Measurements from ENCODE around the gene LRMDA. TPM values are rescaled to one million over a fixed set of nuclear protein-coding genes. Genes with fewer than 3 reads are reported as not detected.

Gene LRMDA
- total RNA-seq, 4 donors from 2014 or later = 1.5 to 15.7 (median 4.6) TPM

DNA sequence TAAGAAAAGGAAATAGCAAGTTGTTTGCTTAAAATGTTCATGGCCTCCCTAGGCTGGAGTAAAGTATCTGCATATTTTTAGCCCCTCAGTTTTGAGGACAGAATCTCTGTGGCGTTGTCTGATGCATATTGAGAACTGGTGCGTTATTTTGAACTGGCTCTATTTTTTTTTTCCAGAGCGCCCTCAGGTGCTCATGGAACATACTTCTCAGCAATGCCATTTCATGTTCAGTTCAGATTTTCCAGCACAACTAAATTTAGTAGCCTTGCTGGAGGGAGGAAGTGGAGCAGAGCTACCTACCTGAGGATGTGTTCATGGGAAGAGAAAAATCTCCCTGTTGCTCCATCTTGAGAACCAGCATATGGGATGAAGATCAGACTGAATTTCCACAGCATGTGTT lies 870.5 kb downstream of the LRMDA start:
- peaks cover 0 to 5% of the 10 kb centered on the region in 2 donors for H3K4me1 ChIP-seq
- no peak for DNase-seq
- no peaks in the 10 kb centered on the region for H3K9me3 ChIP-seq
- intact Hi-C loops (cut with DNase I; ENCODE audit: low total_unique reads) = loop anchor here (10.0 kb wide), 1 partner anchor 907 kb away; no protein-coding TSS in a partner anchor
- no peak overlapping the region for H3K4me3 ChIP-seq
- no peaks in the 10 kb centered on the region for H3K27me3 ChIP-seq
- peak overlapping the region in 1 of 2 donors; percentile 42 for H3K27ac ChIP-seq
- no peaks in the 10 kb centered on the region for H3K36me3 ChIP-seq
- no peak for TF ChIP-seq POLR2A (IDR thresholded peaks at IDR 0.05)
- TF ChIP-seq, protein P1, sequence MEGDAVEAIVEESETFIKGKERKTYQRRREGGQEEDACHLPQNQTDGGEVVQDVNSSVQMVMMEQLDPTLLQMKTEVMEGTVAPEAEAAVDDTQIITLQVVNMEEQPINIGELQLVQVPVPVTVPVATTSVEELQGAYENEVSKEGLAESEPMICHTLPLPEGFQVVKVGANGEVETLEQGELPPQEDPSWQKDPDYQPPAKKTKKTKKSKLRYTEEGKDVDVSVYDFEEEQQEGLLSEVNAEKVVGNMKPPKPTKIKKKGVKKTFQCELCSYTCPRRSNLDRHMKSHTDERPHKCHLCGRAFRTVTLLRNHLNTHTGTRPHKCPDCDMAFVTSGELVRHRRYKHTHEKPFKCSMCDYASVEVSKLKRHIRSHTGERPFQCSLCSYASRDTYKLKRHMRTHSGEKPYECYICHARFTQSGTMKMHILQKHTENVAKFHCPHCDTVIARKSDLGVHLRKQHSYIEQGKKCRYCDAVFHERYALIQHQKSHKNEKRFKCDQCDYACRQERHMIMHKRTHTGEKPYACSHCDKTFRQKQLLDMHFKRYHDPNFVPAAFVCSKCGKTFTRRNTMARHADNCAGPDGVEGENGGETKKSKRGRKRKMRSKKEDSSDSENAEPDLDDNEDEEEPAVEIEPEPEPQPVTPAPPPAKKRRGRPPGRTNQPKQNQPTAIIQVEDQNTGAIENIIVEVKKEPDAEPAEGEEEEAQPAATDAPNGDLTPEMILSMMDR (IDR thresholded peaks at IDR 0.05) = no peak

DNA sequence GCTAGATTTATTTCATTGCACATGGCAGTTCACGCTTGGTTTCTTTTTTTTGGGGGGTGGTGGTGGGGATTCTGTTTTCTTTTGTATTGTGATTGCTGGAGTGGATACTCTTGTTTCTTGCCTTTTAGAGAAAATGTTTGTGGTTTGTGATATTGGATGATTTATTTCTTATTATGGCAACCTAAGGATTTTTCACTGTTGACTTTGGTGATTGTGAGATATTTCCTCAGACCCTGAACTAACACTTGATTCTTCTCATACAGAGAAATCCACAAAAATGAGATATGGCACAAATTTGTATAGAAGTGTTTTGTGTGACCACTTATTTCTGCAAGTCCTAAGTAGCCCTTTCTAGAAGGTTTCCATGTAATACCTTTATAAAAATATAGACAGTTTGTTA lies 871.1 kb downstream of the LRMDA start:
- Histone ChIP-seq H3K27ac (peak overlapping the region in 1 of 2 donors; percentile 42), H3K4me3 (no peak overlapping the region), H3K9me3 (no peaks in the 10 kb centered on the region), H3K36me3 (no peaks in the 10 kb centered on the region), H3K27me3 (no peaks in the 10 kb centered on the region), H3K4me1 (peaks cover 0 to 5% of the 10 kb centered on the region in 2 donors)
- TF ChIP-seq POLR2A (IDR thresholded peaks at IDR 0.05) = no peak
- TF ChIP-seq, protein P1 (IDR thresholded peaks at IDR 0.05) = no peak
- DNase-seq = no peak
- intact Hi-C loops (cut with DNase I; ENCODE audit: low total_unique reads) = loop anchor here (10.0 kb wide), 1 partner anchor 908 kb away; no protein-coding TSS in a partner anchor

DNA sequence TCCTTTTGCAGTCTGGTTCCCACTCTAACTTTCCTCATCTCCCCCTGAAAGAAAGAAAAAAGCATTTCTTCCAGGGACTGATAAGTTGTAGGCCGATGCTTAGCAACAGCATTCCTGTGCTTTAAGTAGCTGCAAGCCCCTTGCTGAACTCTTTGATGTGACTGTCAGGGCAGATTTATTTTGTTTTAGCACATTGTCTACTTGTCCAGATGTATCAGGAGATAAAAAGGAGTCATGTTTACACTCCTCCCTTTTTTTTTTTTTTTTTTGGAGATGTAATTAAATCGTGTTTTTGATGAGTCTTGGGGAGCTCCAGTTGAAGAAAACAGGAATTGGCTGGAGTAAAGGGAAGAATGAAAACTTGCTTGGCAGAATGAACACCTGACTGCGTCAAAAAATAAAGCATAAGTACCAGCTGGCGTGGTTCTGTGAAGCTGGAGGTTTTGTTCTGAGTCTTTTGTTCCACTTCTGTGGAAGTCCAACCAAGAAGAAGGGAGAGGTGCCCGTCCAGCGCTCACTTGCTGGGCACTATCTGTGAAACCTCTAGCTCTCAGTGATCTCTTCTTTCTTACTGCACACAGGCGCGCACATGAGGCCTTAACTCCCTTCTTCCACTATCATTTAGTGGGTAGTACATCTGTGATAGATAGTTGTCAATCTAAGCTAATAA lies 871.7 kb downstream of the LRMDA start:
- Histone ChIP-seq H3K36me3 (no peaks in the 10 kb centered on the region), H3K27ac (peak overlapping the region; percentile 42 to 60), H3K27me3 (no peaks in the 10 kb centered on the region), H3K4me3 (no peak overlapping the region), H3K4me1 (peaks cover 0 to 5% of the 10 kb centered on the region in 2 donors), H3K9me3 (no peaks in the 10 kb centered on the region)
- no peak for TF ChIP-seq POLR2A (IDR thresholded peaks at IDR 0.05)
- TF ChIP-seq, protein P1 (IDR thresholded peaks at IDR 0.05) = no peak
- intact Hi-C loops (cut with DNase I; ENCODE audit: low total_unique reads) = loop anchor here (10.0 kb wide), 1 partner anchor 908 kb away; no protein-coding TSS in a partner anchor
- DNase-seq = peak; percentile 46 to 57

- no peaks in the 10 kb centered on the region for H3K9me3 ChIP-seq
- no peak for TF ChIP-seq POLR2A (IDR thresholded peaks at IDR 0.05)
- TF ChIP-seq, protein P1 (IDR thresholded peaks at IDR 0.05) = peak; percentile 44 to 65 (median 55)
- intact Hi-C loops (cut with DNase I; ENCODE audit: low total_unique reads) = loop anchor here (10.0 kb wide), 1 partner anchor 909 kb away; no protein-coding TSS in a partner anchor
- H3K4me3 ChIP-seq = no peak overlapping the region
- no peaks in the 10 kb centered on the region for H3K27me3 ChIP-seq
- peak overlapping the region; percentile 42 to 60 for H3K27ac ChIP-seq
- DNase-seq = peak; percentile 75 to 82
- peaks cover 0 to 5% of the 10 kb centered on the region in 2 donors for H3K4me1 ChIP-seq
- H3K36me3 ChIP-seq = no peaks in the 10 kb centered on the region
These were observed 872.4 kb downstream of the LRMDA start for GRCh38 chr10:76303682-76304316.
